Keratinocyte (primary cell): ENCODE data around the gene ITSN1.

ENCODE experiments used
- EZH2 ChIP-seq: IDR thresholded peaks from one replicate; pipeline ENCODE4 v1.6.1; 2012; ENCODE audit warnings: inconsistent platforms, mild to moderate bottlenecking, low read length, moderate library complexity
- TF ChIP-seq, protein P1 (sequence below), 3 experiments: IDR thresholded peaks in 1 of 3; conservative IDR thresholded peaks in 1 of 3; optimal IDR thresholded peaks in 1 of 3; 2 replicates in 2 of 3; 3 replicates in 1 of 3; pipeline versions ENCODE3 to v1.5.1; 2011; ENCODE audit warnings: low read length in 3 of 3, mild to moderate bottlenecking in 3 of 3, moderate library complexity in 2 of 3, control low read depth in 1 of 3, inconsistent platforms in 1 of 3; ENCODE audit not compliant: insufficient read depth in 2 of 3; ENCODE audit errors: extremely low read depth in 1 of 3

DNA sequence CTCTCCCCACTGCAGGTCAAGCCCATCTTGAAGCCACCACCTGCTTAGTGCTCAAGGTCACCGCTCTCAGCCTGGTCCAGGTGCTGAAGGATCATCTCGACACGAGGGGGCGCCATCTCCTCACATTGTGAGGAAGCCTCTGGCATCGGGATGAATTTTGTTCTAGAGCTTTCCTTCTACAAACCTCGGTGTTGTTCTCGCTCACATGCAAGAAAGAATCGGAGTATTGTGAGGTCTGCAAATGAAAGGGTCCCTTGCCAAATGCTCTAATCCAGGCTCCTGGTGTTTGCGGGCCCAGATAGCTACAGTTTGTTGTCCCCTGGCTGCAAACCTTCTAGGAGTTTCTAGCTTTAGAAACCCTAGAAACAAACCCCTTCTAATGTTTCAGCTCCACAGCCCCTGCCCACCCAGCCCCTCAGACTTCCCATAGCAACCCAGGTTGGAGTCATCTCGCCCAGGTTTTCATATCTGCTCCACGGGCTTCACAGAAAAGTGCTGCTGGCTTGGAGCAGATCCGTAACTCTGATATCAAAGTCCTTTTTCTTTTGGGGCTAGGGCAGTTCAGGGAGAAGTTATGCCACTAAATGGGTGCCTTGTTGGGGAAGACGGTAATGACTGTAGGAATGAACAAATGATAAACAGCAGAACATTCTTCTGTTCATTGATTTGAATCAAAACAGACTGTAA, 281.9 kb downstream of the ITSN1 start:
- TF ChIP-seq, protein P1, sequence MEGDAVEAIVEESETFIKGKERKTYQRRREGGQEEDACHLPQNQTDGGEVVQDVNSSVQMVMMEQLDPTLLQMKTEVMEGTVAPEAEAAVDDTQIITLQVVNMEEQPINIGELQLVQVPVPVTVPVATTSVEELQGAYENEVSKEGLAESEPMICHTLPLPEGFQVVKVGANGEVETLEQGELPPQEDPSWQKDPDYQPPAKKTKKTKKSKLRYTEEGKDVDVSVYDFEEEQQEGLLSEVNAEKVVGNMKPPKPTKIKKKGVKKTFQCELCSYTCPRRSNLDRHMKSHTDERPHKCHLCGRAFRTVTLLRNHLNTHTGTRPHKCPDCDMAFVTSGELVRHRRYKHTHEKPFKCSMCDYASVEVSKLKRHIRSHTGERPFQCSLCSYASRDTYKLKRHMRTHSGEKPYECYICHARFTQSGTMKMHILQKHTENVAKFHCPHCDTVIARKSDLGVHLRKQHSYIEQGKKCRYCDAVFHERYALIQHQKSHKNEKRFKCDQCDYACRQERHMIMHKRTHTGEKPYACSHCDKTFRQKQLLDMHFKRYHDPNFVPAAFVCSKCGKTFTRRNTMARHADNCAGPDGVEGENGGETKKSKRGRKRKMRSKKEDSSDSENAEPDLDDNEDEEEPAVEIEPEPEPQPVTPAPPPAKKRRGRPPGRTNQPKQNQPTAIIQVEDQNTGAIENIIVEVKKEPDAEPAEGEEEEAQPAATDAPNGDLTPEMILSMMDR (optimal IDR thresholded peaks at IDR 0.05 in 1 of 3, IDR thresholded peaks at IDR 0.05 in 1 of 3, conservative IDR thresholded peaks at IDR 0.05 in 1 of 3; ENCODE audit: extremely low read depth in 1 of 3, insufficient read depth in 2 of 3, low read length in 3 of 3), result peak; percentile 85 to 99 (median 92)
- no peak for TF ChIP-seq EZH2
